Nephron progenitor cell (in vitro differentiated cells): Measurements from ENCODE around the gene USP7.

Source experiments
- DNase-seq: peaks from one replicate; pipeline ENCODE4 v3.0.0; 2021
- H3K27ac Mint-ChIP-seq: 2 replicates; pipeline ENCODE4 v1.8.0; 2021; ENCODE audit warnings: mild to moderate bottlenecking, moderate library complexity, mixed read lengths
- H3K27me3 Mint-ChIP-seq: 2 replicates; pipeline ENCODE4 v1.8.0; 2021; ENCODE audit warnings: mild to moderate bottlenecking, low read depth, mixed read lengths; ENCODE audit not compliant: poor library complexity
- H3K36me3 Mint-ChIP-seq: 2 replicates; pipeline ENCODE4 v1.8.0; 2021; ENCODE audit warnings: low read depth, mixed read lengths
- H3K4me1 Mint-ChIP-seq: 2 replicates; pipeline ENCODE4 v1.8.0; 2021; ENCODE audit warnings: mixed read lengths
- H3K4me3 Mint-ChIP-seq: 2 replicates; pipeline ENCODE4 v1.8.0; 2021; ENCODE audit warnings: mild to moderate bottlenecking, moderate library complexity, mixed read lengths
- H3K9me3 Mint-ChIP-seq: 2 replicates; pipeline ENCODE4 v1.8.0; 2021; ENCODE audit warnings: mild to moderate bottlenecking, moderate library complexity, mixed read lengths
- CTCF ChIP-seq: fragments of 200-600 bp; sonication (generic); IDR thresholded peaks from 2 replicates; pipeline ENCODE4 v1.5.0; 2021; ENCODE audit warnings: antibody characterized with exemption

Gene USP7

GRCh38 chr16:8914098-8914497, 49.6 kb downstream of the USP7 start:
- H3K27me3 Mint-ChIP-seq = no peaks in the 10 kb centered on the region
- H3K27ac Mint-ChIP-seq = no peak overlapping the region
- H3K36me3 Mint-ChIP-seq = peaks cover 88% of the 10 kb centered on the region
- H3K9me3 Mint-ChIP-seq = no peaks in the 10 kb centered on the region
- H3K4me3 Mint-ChIP-seq = no peak overlapping the region
- no peak for DNase-seq
- no peak for TF ChIP-seq CTCF
- H3K4me1 Mint-ChIP-seq = peaks cover 6% of the 10 kb centered on the region

GRCh38 chr16:8912793-8913192, 50.9 kb downstream of the USP7 start:
- H3K4me3 Mint-ChIP-seq = no peak overlapping the region
- no peaks in the 10 kb centered on the region for H3K9me3 Mint-ChIP-seq
- no peak for TF ChIP-seq CTCF
- H3K4me1 Mint-ChIP-seq = peaks cover 6% of the 10 kb centered on the region
- H3K27ac Mint-ChIP-seq = no peak overlapping the region
- no peaks in the 10 kb centered on the region for H3K27me3 Mint-ChIP-seq
- H3K36me3 Mint-ChIP-seq = peaks cover 85% of the 10 kb centered on the region
- DNase-seq = no peak

- no peak for DNase-seq
- no peaks in the 10 kb centered on the region for H3K9me3 Mint-ChIP-seq
- no peak overlapping the region for H3K4me3 Mint-ChIP-seq
- no peak for TF ChIP-seq CTCF
- peaks cover 6% of the 10 kb centered on the region for H3K4me1 Mint-ChIP-seq
- H3K27ac Mint-ChIP-seq = peak overlapping the region; percentile 12
- peaks cover 81% of the 10 kb centered on the region for H3K36me3 Mint-ChIP-seq
- H3K27me3 Mint-ChIP-seq = no peaks in the 10 kb centered on the region
These were observed 52.9 kb downstream of the USP7 start for GRCh38 chr16:8910811-8911210.

GRCh38 chr16:8908810-8909468, 54.8 kb downstream of the USP7 start:
- Mint-ChIP-seq H3K27ac (peak overlapping the region; percentile 71), H3K4me1 (peaks cover 6% of the 10 kb centered on the region), H3K4me3 (no peak overlapping the region), H3K9me3 (no peaks in the 10 kb centered on the region), H3K36me3 (peaks cover 79% of the 10 kb centered on the region), H3K27me3 (no peaks in the 10 kb centered on the region)
- DNase-seq = no peak
- no peak for TF ChIP-seq CTCF

GRCh38 chr16:8907096-8907495, 56.6 kb downstream of the USP7 start:
- Mint-ChIP-seq H3K9me3 (no peaks in the 10 kb centered on the region), H3K27ac (peak overlapping the region; percentile 37), H3K4me1 (no peaks in the 10 kb centered on the region), H3K27me3 (no peaks in the 10 kb centered on the region), H3K4me3 (no peak overlapping the region), H3K36me3 (peaks cover 77% of the 10 kb centered on the region)
- DNase-seq = no peak
- TF ChIP-seq CTCF = no peak
